ENCODE results near the gene NEDD9.

NEDD9 gene

DNA sequence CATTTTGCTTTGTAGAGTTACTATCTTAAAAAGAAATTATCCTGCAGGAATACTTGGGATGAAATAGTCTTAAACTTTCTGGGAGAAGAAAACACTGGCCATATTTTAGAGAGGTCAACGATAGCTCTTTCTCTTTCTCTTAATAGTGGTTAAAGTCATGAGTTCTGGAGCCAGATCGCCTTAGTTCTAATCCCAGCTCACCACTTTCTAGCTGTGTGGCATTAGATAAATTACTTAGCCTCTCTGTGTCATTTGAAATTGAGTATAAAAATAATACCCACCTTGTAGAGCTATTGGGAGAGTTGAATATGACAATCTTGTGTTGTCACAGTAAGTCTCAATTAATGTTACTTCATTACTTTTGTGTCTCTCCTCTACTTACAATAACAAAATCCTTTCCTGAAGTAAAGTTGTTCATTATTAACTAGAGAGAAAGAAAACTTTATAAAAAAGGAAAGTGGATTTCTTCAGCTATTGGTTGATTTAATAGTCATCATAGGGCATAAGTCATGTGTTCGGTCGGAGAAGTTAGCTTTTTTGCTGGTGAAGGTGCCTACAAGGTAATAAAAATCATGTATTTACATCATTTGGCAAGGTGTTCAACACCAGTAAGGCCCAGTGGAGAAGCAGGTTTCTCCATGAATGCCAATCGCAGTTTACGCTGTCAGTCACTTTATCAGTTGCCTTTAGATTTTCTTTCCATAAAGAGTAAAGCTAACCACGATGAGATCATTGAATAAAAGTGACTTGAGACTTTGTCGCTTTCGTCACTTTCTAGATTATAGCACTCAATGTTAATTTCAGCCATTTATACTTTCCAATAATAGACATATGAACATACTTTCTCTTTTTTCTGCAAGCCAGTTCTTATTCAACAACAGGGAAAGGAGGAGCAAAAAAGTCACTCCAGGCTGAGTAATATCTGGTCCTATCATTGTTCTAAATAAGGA lies 2.0 kb downstream of the NEDD9 start:
- TF ChIP-seq, protein P1, sequence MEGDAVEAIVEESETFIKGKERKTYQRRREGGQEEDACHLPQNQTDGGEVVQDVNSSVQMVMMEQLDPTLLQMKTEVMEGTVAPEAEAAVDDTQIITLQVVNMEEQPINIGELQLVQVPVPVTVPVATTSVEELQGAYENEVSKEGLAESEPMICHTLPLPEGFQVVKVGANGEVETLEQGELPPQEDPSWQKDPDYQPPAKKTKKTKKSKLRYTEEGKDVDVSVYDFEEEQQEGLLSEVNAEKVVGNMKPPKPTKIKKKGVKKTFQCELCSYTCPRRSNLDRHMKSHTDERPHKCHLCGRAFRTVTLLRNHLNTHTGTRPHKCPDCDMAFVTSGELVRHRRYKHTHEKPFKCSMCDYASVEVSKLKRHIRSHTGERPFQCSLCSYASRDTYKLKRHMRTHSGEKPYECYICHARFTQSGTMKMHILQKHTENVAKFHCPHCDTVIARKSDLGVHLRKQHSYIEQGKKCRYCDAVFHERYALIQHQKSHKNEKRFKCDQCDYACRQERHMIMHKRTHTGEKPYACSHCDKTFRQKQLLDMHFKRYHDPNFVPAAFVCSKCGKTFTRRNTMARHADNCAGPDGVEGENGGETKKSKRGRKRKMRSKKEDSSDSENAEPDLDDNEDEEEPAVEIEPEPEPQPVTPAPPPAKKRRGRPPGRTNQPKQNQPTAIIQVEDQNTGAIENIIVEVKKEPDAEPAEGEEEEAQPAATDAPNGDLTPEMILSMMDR (IDR thresholded peaks at IDR 0.05; ENCODE audit: low read depth, low read length), result no peak
- peak overlapping the region; percentile 74 for H3K4me3 ChIP-seq (ENCODE audit: low read depth, low read length)
- DNase-seq (ENCODE audit: low read depth, low spot score), result peak; percentile 55
- in situ Hi-C loops (cut with HindIII; ENCODE audit: low sequenced_read_pairs), result no loop called here

DNA sequence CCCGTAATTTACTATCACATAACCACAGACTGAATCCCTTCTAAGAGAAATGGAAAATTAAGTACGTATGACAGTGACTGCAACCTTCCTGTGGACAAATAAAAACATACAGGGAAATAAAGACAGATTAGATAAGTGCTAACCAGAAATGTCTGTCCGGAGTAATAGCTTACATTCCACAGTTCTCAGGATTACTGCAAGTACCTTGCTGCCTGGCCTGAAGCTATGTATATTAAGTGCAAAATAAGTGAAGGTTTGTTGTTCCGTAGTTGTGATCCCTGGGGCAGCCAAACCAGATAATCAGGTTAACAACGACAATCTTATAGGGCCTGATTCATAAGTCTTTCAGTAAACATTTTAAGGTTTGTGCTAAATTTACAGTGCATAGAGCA lies 2.8 kb downstream of the NEDD9 start:
- peak overlapping the region; percentile 74 for H3K4me3 ChIP-seq (ENCODE audit: low read depth, low read length)
- in situ Hi-C loops (cut with HindIII; ENCODE audit: low sequenced_read_pairs), result no loop called here
- peak; percentile 37 for DNase-seq (ENCODE audit: low read depth, low spot score)
- TF ChIP-seq, protein P1 (IDR thresholded peaks at IDR 0.05; ENCODE audit: low read depth, low read length), result no peak

DNA sequence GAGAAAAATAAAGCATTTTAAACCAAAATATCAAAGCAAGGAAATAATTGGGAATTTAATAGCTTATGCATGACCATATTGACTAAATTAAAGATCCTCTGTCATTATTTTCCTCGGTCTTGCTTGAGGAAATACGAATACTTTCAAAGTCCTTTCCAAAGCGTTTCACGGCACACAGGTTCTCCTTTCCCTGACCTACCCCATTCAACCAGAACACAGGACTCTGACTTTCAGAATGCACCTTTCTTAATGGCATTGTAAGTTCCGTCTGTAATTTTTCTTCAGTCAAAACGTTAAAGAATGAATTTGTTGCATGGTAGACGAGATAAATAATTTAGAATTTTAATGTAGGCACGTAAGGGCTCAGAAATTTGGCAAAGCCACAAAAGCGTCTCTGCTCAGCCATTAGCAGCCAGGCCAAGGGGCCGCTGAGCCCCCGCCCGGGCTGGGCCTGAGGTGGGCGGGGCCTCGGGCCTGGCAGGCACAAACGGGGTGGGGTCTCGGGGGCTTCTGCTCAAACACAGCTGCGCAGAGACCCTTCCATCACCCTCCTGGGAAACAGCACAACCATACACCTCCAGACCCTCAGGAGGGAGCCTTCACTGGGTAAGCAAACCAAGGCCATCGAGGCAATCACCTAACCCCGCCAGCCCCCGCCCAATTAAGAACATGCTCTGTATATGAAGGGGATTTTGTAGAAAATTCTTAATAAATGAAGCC lies 3.4 kb downstream of the NEDD9 start:
- TF ChIP-seq, protein P1 (IDR thresholded peaks at IDR 0.05; ENCODE audit: low read depth, low read length), result no peak
- peak overlapping the region; percentile 74 for H3K4me3 ChIP-seq (ENCODE audit: low read depth, low read length)
- in situ Hi-C loops (cut with HindIII; ENCODE audit: low sequenced_read_pairs), result no loop called here
- peak; percentile 40 for DNase-seq (ENCODE audit: low read depth, low spot score)

DNA sequence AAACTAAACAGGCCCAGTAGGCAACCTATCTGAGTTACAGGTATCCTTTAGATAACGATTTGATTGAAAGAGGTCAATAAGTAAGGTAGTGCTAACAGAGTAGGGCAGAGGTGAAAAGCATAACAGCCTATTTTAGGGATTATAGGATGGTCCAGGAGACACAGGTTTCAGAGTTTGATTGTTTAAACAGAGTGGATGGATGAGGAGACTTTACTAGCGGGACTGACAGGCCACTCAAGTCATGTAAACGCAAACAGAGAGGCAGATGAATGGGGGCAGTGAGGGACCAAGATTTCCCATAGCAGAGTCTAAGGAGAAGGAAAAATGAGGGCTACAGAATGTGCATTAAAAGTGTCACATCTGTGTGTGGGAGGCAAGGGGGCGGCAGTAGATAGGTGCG lies 4.8 kb downstream of the NEDD9 start:
- no peak overlapping the region for H3K4me3 ChIP-seq (ENCODE audit: low read depth, low read length)
- no peak for DNase-seq (ENCODE audit: low read depth, low spot score)
- TF ChIP-seq, protein P1 (IDR thresholded peaks at IDR 0.05; ENCODE audit: low read depth, low read length), result no peak
- in situ Hi-C loops (cut with HindIII; ENCODE audit: low sequenced_read_pairs), result no loop called here

DNA sequence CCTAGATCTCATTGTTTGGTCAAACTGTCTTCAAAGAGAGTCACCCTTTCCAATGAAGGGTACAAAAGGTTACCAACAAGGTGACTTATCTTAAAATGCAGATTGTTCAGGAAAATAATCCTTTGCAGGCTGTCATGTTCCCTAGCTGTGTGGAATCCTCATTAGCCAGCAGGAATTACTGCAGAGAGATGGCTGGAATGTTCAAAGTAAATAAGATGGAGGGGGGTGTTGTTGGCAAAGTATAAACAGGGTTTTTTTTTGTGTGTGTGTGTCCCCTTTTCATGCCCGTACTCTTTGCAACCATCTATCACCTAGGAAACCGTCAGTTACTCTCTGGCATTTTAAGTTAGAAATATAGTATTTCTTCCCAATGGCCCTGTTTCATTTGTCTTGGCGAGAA lies 6.5 kb downstream of the NEDD9 start:
- DNase-seq (ENCODE audit: low read depth, low spot score), result no peak
- in situ Hi-C loops (cut with HindIII; ENCODE audit: low sequenced_read_pairs), result no loop called here
- TF ChIP-seq, protein P1 (IDR thresholded peaks at IDR 0.05; ENCODE audit: low read depth, low read length), result no peak
- H3K4me3 ChIP-seq (ENCODE audit: low read depth, low read length), result no peak overlapping the region

DNA sequence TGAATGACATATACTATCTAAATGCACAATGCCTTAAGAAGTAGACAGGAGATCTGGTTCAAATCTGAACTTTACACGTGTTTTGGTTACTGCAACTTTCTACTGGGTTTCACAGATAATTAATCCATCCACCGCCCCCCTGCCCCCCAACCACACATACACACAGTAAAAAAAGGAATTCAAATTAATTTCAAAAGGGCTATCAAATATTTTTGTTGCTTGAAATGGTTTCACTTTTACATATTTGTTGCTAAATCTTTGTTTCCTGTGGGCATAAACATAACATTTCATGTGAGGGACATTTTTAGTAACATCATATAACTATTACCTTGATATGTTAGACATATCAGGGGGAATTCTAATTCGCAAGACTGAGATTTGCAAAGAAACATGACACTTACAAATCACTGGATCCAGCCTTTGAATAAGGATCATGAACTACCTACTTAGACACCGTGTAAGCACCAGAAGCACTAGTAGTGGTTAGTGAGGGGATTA lies 7.5 kb downstream of the NEDD9 start:
- no peak overlapping the region for H3K4me3 ChIP-seq (ENCODE audit: low read depth, low read length)
- in situ Hi-C loops (cut with HindIII; ENCODE audit: low sequenced_read_pairs), result no loop called here
- TF ChIP-seq, protein P1 (IDR thresholded peaks at IDR 0.05; ENCODE audit: low read depth, low read length), result no peak
- DNase-seq (ENCODE audit: low read depth, low spot score), result no peak

Measured in astrocyte of the spinal cord (primary cell).